Renal pelvis (tissue), 4 donors: ENCODE data around the gene VMAC. TPM values are rescaled to one million over a fixed set of nuclear protein-coding genes. Genes with fewer than 3 reads are reported as not detected.

ENCODE experiments used
- DNase-seq: peaks from one replicate; pipeline ENCODE4 v3.0.0-alpha.2; 2013
- polyA plus RNA-seq, 3 donors: library from polyadenylated mRNA; unstranded; fragments of 120-200 nt; gene quantifications; one replicate each; pipeline ENCODE4 v1.2.1, GENCODE V29; 2013; ENCODE audit not compliant: insufficient read length in 3 of 3

The VMAC gene
- polyA plus RNA-seq, 3 donors, result 4.9 to 12.2 (median 10.8) TPM

- no peak for DNase-seq
Measured at GRCh38 chr19:5899728-5900526, 4.7 kb upstream of the VMAC start.

- no peak for DNase-seq
Measured at GRCh38 chr19:5900976-5901375, 3.7 kb upstream of the VMAC start.

- no peak for DNase-seq
Measured at GRCh38 chr19:5903056-5903623, 1.5 kb upstream of the VMAC start.

GRCh38 chr19:5903624-5904351 lies 884 bp upstream of the VMAC start, which contains the start of gene NDUFA11:
Gene NDUFA11 (minus strand): TSS chr19:5903790. CDS start chr19:5903708, 82 bp downstream.
- peak; percentile 96 for DNase-seq

- no peak for DNase-seq
Measured at GRCh38 chr19:5905114-5905778, 574 bp downstream of the VMAC start.

- no peak for DNase-seq
Measured at GRCh38 chr19:5907241-5907640, 2.6 kb downstream of the VMAC start.

GRCh38 chr19:5908773-5909442 lies 4.2 kb downstream of the VMAC start:
- DNase-seq, result no peak

GRCh38 chr19:5910638-5910907 lies 5.9 kb downstream of the VMAC start:
- DNase-seq, result no peak

- no peak for DNase-seq
Measured at GRCh38 chr19:5911366-5911765, 6.7 kb downstream of the VMAC start.

- no peak for DNase-seq
Measured at GRCh38 chr19:5913739-5914357, 9.2 kb downstream of the VMAC start, which contains the start of gene CAPS. Gene CAPS (plus strand): TSS chr19:5914254. CDS start chr19:5914407, 153 bp downstream.

GRCh38 chr19:5914358-5914774 lies 9.7 kb downstream of the VMAC start:
- no peak for DNase-seq

GRCh38 chr19:5914946-5915781 lies 10.5 kb downstream of the VMAC start:
- no peak for DNase-seq

GRCh38 chr19:5915782-5916165 lies 11.1 kb downstream of the VMAC start:
- no peak for DNase-seq

- DNase-seq, result no peak
Measured at GRCh38 chr19:5916181-5916708, 11.6 kb downstream of the VMAC start.

GRCh38 chr19:5917431-5918107 lies 12.9 kb downstream of the VMAC start:
- DNase-seq, result no peak

GRCh38 chr19:5918463-5919079 lies 13.9 kb downstream of the VMAC start:
- DNase-seq, result no peak

GRCh38 chr19:5921516-5922160 lies 17.0 kb downstream of the VMAC start:
- DNase-seq, result no peak

GRCh38 chr19:5922161-5922545 lies 17.5 kb downstream of the VMAC start:
- DNase-seq, result no peak

- DNase-seq, result no peak
Measured at GRCh38 chr19:5923356-5923755, 18.7 kb downstream of the VMAC start.
